CD4-positive, alpha-beta T cell treated with Interleukin-17A for 1 hour (primary cell): ENCODE data around the gene NTNG2.

Experiments used
- DNase-seq: peaks from one replicate; pipeline ENCODE4 v3.0.0-alpha.2; 2020

NTNG2 gene

DNA sequence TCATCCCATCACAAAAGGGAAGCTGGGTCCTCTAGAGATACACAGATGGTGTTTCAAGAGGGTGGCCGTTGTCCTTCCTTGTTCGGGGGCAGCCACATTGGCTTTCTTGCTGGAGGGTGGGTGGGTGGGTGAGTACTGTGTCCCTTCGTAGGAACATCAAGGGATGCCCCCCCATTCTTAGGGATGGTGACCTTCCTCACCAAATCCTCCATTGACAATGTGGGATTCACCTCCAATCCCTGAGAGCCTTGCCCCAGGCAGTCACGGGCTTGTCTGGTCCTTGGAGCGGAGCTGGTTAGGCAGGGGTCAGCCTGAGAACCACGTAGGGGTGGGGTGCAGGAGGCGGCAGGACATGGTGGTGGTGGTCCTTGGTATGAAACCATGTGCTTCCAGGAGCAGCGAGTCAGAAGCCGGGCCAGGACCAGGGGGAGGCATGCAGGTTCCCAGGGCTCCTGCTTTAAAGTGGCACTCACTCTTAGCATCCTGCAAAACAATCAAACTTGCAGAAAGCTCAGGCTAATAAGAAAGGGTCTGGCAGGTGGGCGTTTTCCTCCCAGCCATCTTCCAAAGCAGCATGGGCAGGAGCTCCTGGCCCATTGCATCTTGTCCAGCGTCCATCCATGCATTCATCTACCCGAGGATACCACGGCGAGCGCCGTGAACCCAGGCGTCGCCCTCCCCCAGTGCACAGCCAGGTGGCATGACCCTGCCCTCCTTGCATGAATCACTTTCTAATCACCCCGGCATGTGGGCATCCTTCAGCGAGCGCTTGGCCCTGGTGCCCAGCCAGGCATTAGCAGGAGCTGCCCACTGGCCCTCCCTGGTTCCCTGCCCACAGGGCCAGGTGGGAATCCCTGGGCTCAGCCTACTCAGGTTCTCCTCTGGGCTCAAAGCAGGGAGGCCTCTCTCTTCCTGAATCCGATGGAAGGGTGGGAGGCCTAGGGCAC lies 76.4 kb downstream of the NTNG2 start:
- no peak for DNase-seq

GRCh38 chr9:132238992-132239391 lies 77.1 kb downstream of the NTNG2 start:
- no peak for DNase-seq

DNA sequence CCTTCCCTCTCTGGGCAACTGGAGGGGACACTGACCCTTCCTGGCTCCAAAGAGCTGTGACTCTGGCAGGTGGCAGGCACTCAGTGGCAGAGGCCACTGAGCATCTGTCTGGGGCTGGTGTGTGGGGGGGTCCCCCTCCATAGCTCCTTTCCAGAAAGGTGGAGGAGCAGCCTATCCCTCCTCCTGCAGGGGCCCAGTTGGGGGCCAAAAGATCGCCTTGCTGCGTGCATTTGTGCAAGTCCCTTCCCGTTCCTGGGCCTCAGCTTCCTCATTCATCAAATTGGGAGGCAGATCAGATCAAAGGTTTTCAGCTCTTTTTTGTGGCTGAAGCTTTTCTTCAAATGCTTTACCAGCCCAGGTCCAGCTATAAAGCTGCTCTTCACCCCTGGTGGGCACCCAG lies 77.7 kb downstream of the NTNG2 start:
- DNase-seq: no peak

DNA sequence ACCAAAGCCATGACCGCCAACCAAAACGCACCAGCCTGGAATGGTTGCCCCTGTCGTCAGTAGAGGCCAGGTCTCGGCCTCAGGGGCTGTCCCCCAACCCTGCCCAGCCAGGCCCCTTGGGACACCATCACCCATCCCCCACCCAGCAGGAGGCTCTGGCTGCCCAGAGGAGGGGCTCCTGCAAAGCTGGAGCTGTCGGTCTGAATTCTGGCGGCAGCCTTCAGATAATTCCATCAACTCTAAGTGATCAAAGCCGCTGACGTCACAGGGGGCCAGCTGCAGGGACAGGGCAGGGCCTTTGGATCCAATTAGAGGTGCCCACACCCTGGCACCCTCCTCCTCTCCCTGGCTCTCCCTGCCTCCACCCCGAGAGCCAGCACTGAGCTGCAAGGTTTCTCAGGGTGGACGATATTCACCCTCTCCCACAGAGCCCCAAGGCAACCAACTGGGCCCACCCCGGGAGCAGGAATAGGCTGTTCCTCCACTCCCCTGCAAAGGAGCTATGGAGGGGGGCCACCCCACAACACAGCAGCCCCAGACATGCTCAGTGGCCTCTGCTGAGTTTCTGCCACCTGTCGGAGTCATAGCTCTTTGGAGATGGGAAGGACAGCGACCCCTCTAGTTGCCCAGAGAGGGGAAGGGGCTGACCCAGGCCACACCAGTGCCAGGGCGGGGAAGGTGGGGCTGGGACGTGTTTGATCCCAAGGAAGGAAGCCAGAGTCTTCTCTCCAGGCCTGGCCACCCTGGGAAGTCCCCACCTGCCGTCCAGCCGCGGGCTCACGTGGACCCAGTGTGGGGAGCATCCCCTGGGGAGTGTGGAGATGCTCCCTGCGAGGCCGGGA lies 78.4 kb downstream of the NTNG2 start:
- DNase-seq: no peak

- DNase-seq: peak; percentile 99
These were observed 79.1 kb downstream of the NTNG2 start for GRCh38 chr9:132240841-132241482.

DNA sequence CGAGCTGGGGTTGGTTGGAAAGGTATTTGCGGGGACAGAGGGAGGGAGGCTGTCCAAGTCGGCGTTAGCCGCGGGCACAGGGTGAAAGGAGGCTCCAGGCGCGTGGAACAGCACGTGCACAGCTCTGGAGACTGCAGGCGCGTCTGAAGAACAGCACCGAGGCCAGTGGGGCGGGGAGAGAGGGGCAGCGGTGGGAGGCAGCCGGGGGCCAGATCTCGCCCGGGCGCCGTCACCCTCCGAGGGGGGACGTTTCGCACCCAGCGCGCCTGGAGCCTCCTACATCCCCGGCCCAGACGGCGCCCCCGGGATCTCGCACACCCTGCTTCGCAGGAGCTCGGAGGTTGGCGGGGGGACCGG lies 79.6 kb downstream of the NTNG2 start:
- DNase-seq: no peak

DNA sequence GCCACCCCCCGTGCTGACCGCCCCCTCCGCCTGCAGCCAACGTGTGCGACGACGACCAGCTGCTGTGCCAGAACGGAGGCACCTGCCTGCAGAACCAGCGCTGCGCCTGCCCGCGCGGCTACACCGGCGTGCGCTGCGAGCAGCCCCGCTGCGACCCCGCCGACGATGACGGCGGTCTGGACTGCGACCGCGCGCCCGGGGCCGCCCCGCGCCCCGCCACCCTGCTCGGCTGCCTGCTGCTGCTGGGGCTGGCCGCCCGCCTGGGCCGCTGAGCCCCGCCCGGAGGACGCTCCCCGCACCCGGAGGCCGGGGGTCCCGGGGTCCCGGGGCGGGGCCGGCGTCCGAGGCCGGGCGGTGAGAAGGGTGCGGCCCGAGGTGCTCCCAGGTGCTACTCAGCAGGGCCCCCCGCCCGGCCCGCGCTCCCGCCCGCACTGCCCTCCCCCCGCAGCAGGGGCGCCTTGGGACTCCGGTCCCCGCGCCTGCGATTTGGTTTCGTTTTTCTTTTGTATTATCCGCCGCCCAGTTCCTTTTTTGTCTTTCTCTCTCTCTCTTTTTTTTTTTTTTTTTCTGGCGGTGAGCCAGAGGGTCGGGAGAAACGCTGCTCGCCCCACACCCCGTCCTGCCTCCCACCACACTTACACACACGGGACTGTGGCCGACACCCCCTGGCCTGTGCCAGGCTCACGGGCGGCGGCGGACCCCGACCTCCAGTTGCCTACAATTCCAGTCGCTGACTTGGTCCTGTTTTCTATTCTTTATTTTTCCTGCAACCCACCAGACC lies 80.2 kb downstream of the NTNG2 start:
- DNase-seq: peak; percentile 78

DNA sequence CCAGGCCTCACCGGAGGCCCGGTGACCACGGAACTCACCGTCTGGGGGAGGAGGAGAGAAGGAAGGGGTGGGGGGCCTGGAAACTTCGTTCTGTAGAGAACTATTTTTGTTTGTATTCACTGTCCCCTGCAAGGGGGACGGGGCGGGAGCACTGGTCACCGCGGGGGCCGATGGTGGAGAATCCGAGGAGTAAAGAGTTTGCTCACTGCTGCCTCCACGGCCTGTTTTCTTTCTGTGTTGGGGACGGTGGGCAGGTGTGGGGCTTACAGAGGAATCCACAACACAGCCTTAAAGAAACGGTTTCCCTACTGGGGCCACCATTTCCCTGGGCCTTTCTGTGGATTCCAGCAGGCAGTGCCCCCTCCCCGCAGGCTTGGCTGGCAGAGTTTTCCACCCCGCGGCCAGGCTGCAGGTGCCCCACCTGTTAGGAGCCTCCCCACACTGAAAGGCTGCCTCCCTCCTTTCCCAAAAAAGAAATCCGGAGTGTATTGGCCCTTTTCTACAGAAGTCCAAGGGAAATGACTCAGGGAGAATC lies 80.8 kb downstream of the NTNG2 start:
- DNase-seq: no peak

DNA sequence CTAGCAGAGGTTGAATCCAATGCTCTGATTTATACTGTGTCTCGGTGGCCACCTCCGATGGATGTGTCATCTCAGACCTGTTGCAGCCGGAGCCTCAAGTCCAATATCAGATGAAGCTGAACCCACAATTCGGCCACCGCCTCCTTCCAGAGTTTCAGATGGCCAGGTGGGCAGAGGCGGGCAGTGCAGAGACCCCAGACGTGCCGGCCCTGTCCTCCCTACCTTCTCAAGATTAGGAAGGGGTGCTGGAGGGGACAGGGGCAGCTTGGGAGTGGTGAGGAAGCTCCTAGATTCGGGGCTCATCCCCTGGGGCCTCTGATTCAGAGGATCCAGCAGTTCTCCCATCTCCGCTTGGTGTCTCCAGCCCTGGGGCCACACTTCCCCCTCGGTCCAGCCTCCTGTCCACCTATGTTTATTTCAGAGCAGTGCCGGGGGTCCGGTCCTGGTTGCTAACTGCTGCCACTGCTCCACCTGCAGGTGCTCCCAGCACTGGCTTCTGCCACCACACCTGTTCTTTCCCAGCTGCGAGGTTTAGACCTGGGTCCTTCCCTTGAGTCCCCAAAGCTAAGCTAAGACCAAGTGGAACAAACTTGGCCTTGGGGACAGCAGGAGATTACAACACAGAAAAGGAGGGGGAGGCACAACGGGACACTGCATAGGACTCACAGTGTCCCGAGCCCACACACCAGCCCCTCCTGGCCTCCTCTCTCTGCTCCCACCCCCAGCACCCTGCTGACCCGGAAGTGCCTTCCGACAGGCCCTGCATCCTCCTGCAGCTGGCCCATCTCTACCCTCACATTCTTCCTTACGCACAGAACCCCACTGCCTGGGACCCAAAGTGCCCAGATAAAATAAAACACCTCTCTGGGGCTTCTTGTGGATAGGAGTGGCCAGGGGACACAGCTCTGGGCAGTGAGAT lies 81.6 kb downstream of the NTNG2 start:
- no peak for DNase-seq

DNA sequence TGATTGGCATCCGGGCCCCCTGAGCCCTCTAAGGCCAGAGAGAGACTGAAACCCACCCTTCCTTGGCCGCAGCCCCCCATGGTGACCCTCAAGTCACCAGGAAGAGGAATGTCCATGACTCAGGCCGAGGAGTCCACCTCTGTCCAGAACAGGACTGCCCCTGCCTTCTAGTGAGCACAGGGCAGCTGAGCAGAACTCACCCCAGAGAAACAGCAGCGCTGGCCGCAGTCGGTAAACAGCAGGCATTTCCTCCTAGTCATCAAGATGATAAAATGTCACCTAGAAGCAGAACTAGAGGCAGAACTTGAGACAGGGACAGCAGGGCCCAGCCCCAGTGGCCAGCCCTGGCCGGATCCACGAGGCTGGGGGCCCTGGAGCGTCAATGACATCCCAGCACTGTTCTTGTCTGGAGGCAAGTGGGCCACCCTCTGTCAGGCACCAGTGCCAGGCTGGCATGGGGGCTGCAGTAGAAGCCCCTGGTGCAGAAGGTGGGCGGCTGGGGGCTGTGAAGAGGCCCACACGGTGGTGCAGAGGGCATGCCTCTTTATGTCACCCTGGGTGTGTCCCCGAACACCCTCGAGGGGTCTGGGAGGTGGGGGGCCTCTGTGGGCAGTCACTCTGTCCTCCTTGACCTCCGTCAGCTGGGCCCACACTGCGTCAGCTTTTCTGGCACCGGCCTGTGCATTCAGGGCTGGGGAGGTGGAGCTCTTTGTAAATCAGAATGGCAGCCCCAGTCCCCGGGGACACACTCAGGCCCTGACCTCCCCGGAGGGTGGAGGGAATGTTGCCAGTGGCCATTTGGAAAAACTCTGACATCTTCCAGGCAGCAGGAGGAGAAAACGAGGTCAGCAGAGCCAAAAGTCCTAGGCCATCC lies 83.0 kb downstream of the NTNG2 start:
- no peak for DNase-seq

GRCh38 chr9:132245465-132245864 lies 83.6 kb downstream of the NTNG2 start:
- no peak for DNase-seq

- no peak for DNase-seq
These were observed 86.1 kb downstream of the NTNG2 start for GRCh38 chr9:132247942-132248341.

DNA sequence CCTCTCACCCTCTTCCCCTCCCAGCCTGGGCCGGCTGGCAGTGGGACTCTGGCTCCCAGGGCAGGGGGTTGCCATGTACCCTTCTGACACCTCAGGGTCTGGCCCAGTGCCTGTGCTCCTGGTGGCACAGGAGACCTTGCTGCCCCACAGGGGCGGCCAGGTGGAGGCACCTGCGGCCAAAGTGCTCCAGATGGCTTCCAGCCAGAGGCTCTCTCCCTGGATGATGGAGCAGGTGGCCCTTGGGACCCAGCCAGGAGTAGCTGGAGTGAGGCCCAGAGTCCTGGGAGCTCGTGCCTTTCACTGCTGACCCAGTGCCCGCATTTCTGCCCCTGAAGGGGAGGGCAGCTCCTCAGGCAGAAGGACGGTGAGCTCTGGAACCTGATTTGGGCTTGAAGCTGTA lies 87.3 kb downstream of the NTNG2 start:
- DNase-seq: no peak

DNA sequence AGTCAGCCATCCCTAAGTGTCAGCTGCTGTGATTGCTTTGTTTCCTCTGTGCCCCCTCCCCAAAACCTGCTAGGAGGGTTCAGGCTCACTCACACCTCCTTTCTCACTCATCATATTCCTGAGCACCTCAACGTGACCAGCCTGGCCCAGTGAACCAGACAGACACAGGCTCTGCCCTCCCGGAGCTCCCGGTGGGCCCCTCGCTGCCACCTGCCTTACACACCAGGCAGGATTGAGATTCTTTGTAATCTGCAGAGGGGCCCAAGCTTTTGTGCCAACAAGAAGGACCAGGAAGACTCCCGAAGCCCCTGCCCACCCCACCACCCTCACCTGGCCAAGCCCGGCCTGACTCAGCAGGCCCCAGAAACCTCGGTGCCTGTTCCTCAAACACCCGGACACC lies 87.8 kb downstream of the NTNG2 start:
- DNase-seq: no peak

GRCh38 chr9:132250324-132251262 lies 88.7 kb downstream of the NTNG2 start:
- DNase-seq: no peak

- no peak for DNase-seq
These were observed 99.0 kb downstream of the NTNG2 start for GRCh38 chr9:132260846-132261245.

- no peak for DNase-seq
These were observed 104.2 kb downstream of the NTNG2 start for GRCh38 chr9:132266017-132266416.

DNA sequence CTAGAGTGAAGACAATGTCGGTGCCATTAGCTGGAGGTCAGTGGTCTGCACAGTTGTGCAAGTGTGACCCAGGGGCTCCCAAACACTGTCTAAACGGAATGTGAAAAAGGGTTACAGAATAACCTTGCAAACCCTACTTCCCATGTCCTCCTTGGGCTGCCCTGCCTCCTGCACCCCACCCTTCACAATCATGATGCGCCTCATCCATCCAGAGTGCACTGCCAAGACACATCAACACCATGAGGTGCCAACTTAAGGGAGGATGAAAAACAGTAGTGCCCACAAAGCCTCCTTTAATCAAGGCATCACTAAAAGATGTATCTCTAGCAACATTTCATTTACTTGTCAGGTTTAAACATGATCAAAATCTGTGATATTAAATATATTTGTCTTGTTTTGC lies 105.8 kb downstream of the NTNG2 start:
- DNase-seq: no peak

GRCh38 chr9:132268725-132269352 lies 107.0 kb downstream of the NTNG2 start:
- DNase-seq: peak; percentile 74
